LNCaP clone FGC (cell line): Measurements from ENCODE around the gene TRIM27.
"Not testable (repeated sequence)": the region's sequence is repeated elsewhere in the genome, so short reads cannot be mapped to it uniquely, and the experiment has no call there.

ENCODE experiments used
- DNase-seq: peaks from one replicate; pipeline ENCODE4 v3.0.0-alpha.2; 2011; ENCODE audit warnings: low read depth
- H3K4me3 ChIP-seq: 2 replicates; pipeline ENCODE4 v1.5.1; 2011; ENCODE audit warnings: mild to moderate bottlenecking, low read depth, low read length, control low read depth
- TF ChIP-seq, protein P1 (sequence below): IDR thresholded peaks from 2 replicates; pipeline ENCODE4 v1.5.1; 2012; ENCODE audit warnings: mild to moderate bottlenecking; ENCODE audit not compliant: control insufficient read depth, insufficient read depth; ENCODE audit errors: extremely low read depth

TRIM27 gene

DNA sequence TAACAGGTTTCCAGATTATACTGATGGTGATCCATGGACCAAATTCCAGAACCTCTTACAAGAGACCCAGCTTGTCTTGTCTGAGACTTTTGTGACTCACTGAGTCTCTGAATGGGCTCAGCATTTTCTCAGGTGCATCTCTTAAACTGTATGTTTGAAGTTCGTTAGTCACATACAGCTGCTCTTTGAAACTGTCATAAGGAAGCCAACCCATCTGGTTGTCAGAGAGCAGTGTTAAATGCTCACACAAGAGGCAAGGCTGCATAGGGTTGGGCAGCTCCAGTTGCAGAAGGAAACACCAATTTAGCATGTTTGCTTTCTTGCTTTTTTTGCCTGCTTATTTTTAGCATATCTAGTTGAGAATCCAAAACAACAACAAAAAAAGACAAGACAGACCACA, 47.1 kb downstream of the TRIM27 start:
- no peak for DNase-seq
- TF ChIP-seq, protein P1, sequence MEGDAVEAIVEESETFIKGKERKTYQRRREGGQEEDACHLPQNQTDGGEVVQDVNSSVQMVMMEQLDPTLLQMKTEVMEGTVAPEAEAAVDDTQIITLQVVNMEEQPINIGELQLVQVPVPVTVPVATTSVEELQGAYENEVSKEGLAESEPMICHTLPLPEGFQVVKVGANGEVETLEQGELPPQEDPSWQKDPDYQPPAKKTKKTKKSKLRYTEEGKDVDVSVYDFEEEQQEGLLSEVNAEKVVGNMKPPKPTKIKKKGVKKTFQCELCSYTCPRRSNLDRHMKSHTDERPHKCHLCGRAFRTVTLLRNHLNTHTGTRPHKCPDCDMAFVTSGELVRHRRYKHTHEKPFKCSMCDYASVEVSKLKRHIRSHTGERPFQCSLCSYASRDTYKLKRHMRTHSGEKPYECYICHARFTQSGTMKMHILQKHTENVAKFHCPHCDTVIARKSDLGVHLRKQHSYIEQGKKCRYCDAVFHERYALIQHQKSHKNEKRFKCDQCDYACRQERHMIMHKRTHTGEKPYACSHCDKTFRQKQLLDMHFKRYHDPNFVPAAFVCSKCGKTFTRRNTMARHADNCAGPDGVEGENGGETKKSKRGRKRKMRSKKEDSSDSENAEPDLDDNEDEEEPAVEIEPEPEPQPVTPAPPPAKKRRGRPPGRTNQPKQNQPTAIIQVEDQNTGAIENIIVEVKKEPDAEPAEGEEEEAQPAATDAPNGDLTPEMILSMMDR = no peak
- H3K4me3 ChIP-seq = no peak overlapping the region

DNA sequence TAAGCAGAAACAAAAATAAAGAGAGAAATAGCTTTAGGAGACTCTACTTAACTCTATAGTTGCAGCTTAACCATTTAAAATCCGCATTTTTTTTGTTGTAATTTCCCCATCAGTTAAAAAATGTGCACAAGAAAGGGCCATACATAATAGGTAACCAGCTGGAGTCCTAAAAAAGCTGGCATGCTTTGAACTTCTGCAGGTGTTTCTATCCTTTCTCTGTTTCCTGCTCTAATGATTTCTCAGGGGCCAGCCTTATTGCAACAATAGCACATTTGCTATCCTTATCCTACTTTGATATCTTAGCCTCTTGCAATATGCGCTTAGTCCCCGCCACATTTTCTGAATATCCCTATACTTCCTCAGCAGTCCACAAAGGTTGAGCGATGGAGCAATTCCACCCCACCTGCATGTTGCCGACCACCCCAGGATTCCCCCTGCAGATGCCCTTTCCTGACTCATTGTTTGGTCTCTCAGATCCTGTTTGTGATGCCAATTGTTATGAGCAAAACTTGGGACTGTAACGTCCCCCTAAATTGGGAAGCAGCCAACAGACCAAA, 48.5 kb downstream of the TRIM27 start:
- TF ChIP-seq, protein P1 = no peak

DNA sequence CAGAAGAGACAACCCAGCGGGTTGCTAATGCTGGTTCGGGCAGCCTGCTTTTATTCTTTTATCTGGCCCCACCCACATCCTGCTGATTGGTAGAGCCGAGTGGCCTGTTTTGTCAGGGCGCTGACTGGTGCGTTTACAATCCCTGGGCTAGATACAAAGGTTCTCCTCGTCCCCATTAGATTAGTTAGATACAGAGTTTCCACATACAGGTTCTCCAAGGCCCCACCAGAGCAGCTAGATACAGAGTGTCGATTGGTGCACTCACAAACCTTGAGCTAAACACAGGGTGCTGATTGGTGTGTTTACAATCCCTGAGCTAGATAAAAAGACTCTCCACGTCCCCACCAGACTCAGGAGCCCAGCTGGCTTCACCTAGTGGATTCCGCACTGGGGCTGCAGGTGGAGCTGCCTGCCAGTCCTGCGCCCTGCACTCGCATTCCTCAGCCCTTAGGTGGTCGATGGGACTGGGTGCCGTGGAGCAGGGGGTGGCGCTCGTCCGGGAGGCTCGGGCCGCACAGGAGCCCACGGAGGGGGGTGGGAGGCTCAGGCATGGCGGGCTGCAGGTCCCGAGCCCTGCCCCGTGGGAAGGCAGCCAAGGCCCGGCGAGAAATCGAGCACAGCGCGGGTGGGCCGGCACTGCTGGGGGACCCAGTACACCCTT, 51.5 kb downstream of the TRIM27 start:
- not testable (repeated sequence) for H3K4me3 ChIP-seq, DNase-seq

More for the DNA sequence above, 48.5 kb downstream of the TRIM27 start:
- DNase-seq = no peak
- H3K4me3 ChIP-seq = no peak overlapping the region

DNA sequence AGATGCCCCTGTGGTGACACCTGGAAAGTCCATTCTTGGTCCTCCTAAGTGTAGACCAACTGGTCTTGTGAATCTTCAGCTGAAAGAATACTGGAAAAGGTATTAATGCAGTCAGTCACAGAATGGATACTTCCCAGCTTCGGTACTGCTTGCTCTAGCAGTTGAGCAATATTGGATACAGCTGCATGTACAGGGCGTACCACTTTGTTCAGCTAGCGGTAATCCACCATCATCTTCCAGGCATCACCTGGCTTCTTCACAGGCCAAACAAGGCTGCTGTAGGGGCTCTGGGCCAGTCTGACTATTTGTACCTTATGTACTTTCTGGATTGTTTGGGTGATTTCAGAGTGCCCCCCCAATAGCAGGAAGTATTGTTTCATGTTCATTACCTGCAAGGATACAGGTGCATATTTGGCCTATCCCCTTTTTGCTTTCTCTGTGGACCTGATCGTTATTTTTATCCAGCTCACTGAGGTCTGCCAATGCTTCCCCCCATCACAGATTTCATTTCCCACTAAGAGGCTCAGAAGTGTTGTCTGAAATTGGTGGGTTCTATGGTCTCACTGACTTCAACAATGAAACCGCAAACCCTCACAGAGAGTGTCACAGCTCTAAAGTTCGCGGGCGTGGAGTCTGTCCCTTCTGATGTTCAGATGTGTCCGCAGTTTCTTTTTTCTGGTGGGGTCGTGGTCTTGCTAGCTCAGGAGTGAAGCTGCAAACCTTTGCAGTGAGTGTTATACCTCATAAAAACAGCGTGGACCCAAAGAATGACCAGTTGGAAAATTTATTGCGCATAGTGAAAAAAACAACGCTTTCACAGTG, 52.2 kb downstream of the TRIM27 start:
- DNase-seq = no peak
- H3K4me3 ChIP-seq = no peak overlapping the region
- TF ChIP-seq, protein P1 = no peak

DNA sequence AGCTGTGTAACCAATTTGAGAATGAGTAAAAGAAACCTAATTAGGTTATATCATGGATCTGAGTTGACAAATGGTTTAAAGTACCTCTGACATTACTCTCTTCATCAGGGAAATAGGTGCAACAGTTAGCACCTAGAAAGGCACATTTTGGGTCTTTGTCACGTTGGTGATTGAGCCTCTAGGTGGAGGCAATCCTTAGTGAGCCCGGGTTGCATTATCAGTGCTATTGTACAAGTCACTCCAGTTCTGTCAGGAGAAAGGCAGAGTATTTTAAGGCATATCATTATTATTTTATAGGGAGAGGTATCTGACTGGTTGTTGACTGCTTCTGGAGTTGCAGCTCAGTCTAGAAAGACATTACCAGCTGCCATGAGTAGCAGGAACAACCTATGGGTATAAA, 54.9 kb downstream of the TRIM27 start:
- TF ChIP-seq, protein P1 = no peak
- no peak overlapping the region for H3K4me3 ChIP-seq
- DNase-seq = no peak

DNA sequence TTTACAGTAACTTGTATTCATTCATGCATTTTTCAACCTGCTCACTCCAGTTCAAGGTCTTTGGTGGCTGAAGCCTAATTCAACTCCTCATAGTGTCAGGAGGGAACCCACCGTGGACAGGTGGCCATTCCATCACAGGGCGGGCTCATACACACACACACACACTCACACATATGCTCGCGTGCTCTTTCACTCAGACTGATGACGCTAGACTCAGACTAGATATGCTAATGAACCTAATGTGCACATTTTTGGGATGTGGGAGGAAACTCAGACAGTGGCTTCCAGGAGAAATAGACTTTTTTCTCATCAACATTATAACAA, 56.7 kb downstream of the TRIM27 start:
- H3K4me3 ChIP-seq = no peak overlapping the region
- TF ChIP-seq, protein P1 = no peak
- DNase-seq = no peak

DNA sequence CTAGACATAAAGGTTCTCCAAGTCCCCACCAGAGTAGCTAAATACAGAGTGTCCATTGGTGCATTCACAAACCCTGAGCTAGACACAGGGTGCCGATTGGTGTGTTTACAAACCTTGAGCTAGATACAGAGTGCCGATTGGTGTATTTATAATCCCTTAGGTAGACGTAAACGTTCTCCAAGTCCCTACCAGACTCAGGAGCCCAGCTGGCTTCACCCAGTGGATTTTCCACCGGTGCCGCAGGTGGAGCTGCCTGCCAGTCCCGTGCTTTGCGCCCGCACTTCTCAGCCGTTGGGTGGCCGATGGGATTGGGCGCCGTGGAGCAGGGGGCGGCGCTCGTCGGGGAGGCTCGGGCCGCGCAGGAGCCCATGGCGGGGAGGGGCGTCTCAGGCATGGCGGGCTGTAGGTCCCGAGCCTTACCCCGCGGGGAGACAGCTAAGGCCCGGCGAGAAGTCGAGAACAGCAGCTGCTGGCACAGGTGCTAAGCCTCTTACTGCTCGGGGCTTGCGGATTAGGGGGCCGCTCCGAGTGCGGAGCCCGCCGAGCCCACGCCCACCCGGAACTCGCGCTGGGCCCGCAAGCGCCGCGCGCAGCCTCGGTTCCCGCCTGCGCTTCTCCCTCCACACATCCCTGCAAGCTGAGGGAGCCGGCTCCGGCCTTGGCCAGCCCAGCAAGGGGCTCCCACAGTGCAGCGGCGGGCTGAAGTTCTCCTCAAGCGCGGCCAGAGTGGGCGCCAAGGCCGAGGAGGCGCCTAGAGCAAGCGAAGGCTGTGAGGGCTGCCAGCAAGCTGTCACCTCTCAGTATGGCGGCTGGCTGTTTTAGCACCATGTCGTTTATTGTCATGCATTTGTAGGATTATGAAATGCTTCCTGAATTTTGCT, 57.3 kb downstream of the TRIM27 start:
- not testable (repeated sequence) for H3K4me3 ChIP-seq, DNase-seq
